ENCODE data around the gene ZSCAN10.

The ZSCAN10 gene

GRCh38 chr16:3038896-3039295, 60.2 kb downstream of the ZSCAN10 start:
- TF ChIP-seq CTCF (IDR thresholded peaks at IDR 0.05; ENCODE audit: low read depth, low read length): no peak

More at GRCh38 chr16:3038896-3039295, 60.2 kb downstream of the ZSCAN10 start:
- no peak overlapping the region for H3K4me3 ChIP-seq (replicated peaks in 1 of 2; ENCODE audit: low read depth in 2 of 2, low read length in 2 of 2)
- no peak for DNase-seq (ENCODE audit: low read depth in 2 of 2)
